ENCODE measurements around the gene MCM10. TPM values are rescaled to one million over a fixed set of nuclear protein-coding genes. Genes with fewer than 3 reads are reported as not detected.

MCM10 gene
- total RNA-seq, 4 donors from 2014 or later, result 0.36 to 1.7 (median 1.2) TPM

DNA sequence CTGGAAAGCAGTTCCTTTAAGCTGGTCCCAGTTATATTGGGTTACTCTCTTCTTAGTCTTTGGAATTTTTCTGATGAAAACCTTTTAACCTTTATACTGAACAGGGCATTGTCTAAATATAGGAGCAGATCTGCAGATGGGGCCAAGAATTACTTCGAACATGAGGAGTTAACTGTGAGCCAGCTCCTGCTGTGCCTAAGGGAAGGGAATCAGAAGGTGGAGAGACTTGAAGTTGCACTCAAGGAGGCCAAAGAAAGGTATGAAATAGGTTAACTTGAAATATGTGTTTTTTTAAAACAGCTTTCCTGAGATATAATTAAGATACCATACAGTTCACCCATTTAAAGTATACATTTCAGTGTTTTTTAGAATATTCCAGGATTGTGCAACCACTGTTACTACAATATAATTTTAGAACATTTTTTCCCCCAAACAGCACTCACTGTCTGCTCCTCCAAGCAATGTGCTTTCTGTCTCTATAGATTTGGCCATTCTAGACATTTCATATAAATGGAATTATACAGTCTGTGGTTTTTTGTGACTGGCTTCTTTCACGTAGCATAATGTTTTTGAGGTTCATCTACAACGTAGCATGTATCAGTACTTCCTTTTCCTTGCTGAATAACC, 42.5 kb upstream of the MCM10 start:
- peaks cover 6% of the 10 kb centered on the region for H3K4me1 ChIP-seq
- no peak for DNase-seq (ENCODE audit: low spot score in 2 of 2)
- H3K27me3 ChIP-seq, result no peaks in the 10 kb centered on the region
- H3K27ac ChIP-seq, result no peak overlapping the region
- H3K36me3 ChIP-seq, result peaks cover 79% of the 10 kb centered on the region
- TF ChIP-seq POLR2AphosphoS5 (IDR thresholded peaks at IDR 0.05) (no peak), POLR2A (IDR thresholded peaks at IDR 0.05) (no peak), EP300 (IDR thresholded peaks at IDR 0.05) (no peak)
- TF ChIP-seq, protein P1, sequence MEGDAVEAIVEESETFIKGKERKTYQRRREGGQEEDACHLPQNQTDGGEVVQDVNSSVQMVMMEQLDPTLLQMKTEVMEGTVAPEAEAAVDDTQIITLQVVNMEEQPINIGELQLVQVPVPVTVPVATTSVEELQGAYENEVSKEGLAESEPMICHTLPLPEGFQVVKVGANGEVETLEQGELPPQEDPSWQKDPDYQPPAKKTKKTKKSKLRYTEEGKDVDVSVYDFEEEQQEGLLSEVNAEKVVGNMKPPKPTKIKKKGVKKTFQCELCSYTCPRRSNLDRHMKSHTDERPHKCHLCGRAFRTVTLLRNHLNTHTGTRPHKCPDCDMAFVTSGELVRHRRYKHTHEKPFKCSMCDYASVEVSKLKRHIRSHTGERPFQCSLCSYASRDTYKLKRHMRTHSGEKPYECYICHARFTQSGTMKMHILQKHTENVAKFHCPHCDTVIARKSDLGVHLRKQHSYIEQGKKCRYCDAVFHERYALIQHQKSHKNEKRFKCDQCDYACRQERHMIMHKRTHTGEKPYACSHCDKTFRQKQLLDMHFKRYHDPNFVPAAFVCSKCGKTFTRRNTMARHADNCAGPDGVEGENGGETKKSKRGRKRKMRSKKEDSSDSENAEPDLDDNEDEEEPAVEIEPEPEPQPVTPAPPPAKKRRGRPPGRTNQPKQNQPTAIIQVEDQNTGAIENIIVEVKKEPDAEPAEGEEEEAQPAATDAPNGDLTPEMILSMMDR (IDR thresholded peaks at IDR 0.05), result no peak
- H3K9me3 ChIP-seq, result no peaks in the 10 kb centered on the region
- H3K4me3 ChIP-seq, result no peak overlapping the region
- WGBS, result 80% methylated on average over 3 of the region's 3 CpGs

DNA sequence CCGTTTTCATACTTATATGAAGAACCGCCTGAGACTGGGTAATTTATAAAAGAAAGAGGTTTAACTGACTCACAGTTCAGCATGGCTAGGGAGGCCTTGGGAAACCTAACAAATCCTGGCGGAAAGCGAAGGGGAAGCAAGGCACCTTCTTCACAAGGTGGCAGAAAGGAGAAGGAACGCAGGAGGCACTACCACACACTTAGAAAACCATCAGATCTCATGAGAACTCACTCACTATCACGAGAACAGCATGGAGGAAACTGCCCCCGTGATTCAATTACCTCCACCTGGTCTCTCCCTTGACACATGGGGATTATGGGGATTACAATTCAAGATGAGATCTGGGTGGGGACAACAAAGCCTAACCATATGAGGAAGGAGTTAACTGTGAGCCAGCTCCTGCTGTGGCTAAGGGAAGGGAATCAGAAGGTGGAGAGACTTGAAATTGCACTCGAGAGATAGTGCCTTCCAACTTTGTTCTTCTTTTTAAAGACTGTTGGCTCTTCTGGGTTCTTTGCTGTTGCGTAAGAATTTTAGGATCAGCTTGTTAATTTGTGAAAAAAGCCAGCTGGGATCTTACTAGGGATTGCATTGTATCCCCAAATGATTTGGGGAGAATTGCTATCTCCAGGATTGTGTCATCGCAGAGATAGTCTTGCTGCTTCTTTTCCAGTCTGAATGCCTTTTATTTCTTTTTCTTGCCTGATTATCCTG, 40.4 kb upstream of the MCM10 start:
- Histone ChIP-seq H3K4me3 (no peak overlapping the region), H3K27ac (no peak overlapping the region), H3K36me3 (peaks cover 90% of the 10 kb centered on the region), H3K9me3 (no peaks in the 10 kb centered on the region), H3K4me1 (peaks cover 6% of the 10 kb centered on the region), H3K27me3 (no peaks in the 10 kb centered on the region)
- DNase-seq (ENCODE audit: low spot score in 2 of 2), result no peak
- TF ChIP-seq EP300 (IDR thresholded peaks at IDR 0.05), result no peak
- TF ChIP-seq POLR2AphosphoS5 (IDR thresholded peaks at IDR 0.05), result no peak
- TF ChIP-seq, protein P1 (IDR thresholded peaks at IDR 0.05), result no peak
- TF ChIP-seq POLR2A (IDR thresholded peaks at IDR 0.05), result no peak
- 83% methylated on average over 10 of the region's 10 CpGs for WGBS

- DNase-seq (ENCODE audit: low spot score in 2 of 2), result no peak
- Histone ChIP-seq H3K27ac (no peak overlapping the region), H3K4me3 (no peak overlapping the region), H3K9me3 (no peaks in the 10 kb centered on the region), H3K27me3 (no peaks in the 10 kb centered on the region), H3K36me3 (peaks cover 88% of the 10 kb centered on the region), H3K4me1 (peaks cover 6% of the 10 kb centered on the region)
- TF ChIP-seq EP300 (IDR thresholded peaks at IDR 0.05) (no peak), POLR2AphosphoS5 (IDR thresholded peaks at IDR 0.05) (no peak), POLR2A (IDR thresholded peaks at IDR 0.05) (no peak)
- TF ChIP-seq, protein P1 (IDR thresholded peaks at IDR 0.05), result no peak
- WGBS, result 83% methylated on average over 1 of the region's 1 CpG
Observed at GRCh38 chr10:13121500-13121854, 39.9 kb upstream of the MCM10 start.

DNA sequence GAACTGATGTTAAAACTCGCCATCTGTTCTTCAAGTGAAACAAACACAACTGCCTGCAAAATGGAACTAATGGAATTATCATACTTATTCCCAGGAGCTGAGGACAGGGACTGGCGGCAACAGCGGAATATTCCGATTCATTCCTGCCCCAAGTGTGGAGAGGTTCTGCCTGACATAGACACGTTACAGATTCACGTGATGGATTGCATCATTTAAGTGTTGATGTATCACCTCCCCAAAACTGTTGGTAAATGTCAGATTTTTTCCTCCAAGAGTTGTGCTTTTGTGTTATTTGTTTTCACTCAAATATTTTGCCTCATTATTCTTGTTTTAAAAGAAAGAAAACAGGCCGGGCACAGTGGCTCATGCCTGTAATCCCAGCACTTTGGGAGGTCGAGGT, 24.7 kb upstream of the MCM10 start:
- Histone ChIP-seq H3K9me3 (no peaks in the 10 kb centered on the region), H3K4me3 (no peak overlapping the region), H3K4me1 (no peaks in the 10 kb centered on the region), H3K27ac (no peak overlapping the region), H3K27me3 (no peaks in the 10 kb centered on the region), H3K36me3 (peaks cover 100% of the 10 kb centered on the region)
- WGBS, result 92% methylated on average over 8 of the region's 8 CpGs
- DNase-seq (ENCODE audit: low spot score in 2 of 2), result no peak
- no peak for TF ChIP-seq POLR2AphosphoS5 (IDR thresholded peaks at IDR 0.05)
- TF ChIP-seq, protein P1 (IDR thresholded peaks at IDR 0.05), result no peak

- no peaks in the 10 kb centered on the region for H3K9me3 ChIP-seq
- H3K27me3 ChIP-seq, result no peaks in the 10 kb centered on the region
- H3K36me3 ChIP-seq, result peaks cover 89% of the 10 kb centered on the region
- H3K27ac ChIP-seq, result no peak overlapping the region
- H3K4me3 ChIP-seq, result no peak overlapping the region
- H3K4me1 ChIP-seq, result no peaks in the 10 kb centered on the region
- 77% methylated on average over 7 of the region's 7 CpGs for WGBS
- no peak for DNase-seq (ENCODE audit: low spot score in 2 of 2)
- TF ChIP-seq, protein P1 (IDR thresholded peaks at IDR 0.05), result no peak
- TF ChIP-seq POLR2AphosphoS5 (IDR thresholded peaks at IDR 0.05) (no peak), EP300 (IDR thresholded peaks at IDR 0.05) (no peak), POLR2A (IDR thresholded peaks at IDR 0.05) (no peak)
Observed at GRCh38 chr10:13139150-13139549, 22.2 kb upstream of the MCM10 start.
